Measurements from ENCODE around the gene TBC1D14.

- TF ChIP-seq POLR2AphosphoS5 (IDR thresholded peaks at IDR 0.05) (peak; percentile 79 to 93 (median 90)), POLR2A (IDR thresholded peaks at IDR 0.05) (no peak)
These were observed 28.6 kb downstream of the TBC1D14 start for GRCh38 chr4:6938237-6938636.

Data from spleen (tissue), 3 donors.